Caco-2 (cell line): Measurements from ENCODE around the gene AGBL2. TPM values are rescaled to one million over a fixed set of nuclear protein-coding genes. Genes with fewer than 3 reads are reported as not detected.
"Not testable (repeated sequence)": the region's sequence is repeated elsewhere in the genome, so short reads cannot be mapped to it uniquely, and the experiment has no call there.

Experiments
- BruUV-seq: library from RNA; stranded (reverse); fragments of 400-500 nt; replicated peaks from 2 replicates; lab custom pipeline; 2021; lab: Mats Ljungman, UMichigan
- CTCF ChIA-PET: fragments of 300-600 bp; sonication (Branson Sonifier 250); formaldehyde crosslinking; loops from one replicate; lab custom pipeline; 2022; ENCODE audit warnings: antibody characterized with exemption; lab: Charles Lee
- POLR2A ChIA-PET: fragments of 300-600 bp; sonication (Branson Sonifier 250); formaldehyde crosslinking; loops from one replicate; lab custom pipeline; 2022; ENCODE audit warnings: antibody characterized with exemption; lab: Charles Lee
- DNase-seq, 2 experiments: peaks; one replicate each; pipeline versions ENCODE4 v3.0.0 to v3.0.0-alpha.2; 2020 to 2022
- H3K27me3 ChIP-seq: replicated peaks from 2 replicates; pipeline ENCODE4 v1.6.0; 2011; ENCODE audit warnings: low read length; ENCODE audit not compliant: control insufficient read depth, insufficient read depth
- H3K36me3 ChIP-seq: 2 replicates; pipeline ENCODE4 v1.5.1; 2011; ENCODE audit warnings: low read length; ENCODE audit not compliant: control insufficient read depth, insufficient read depth
- H3K4me1 ChIP-seq: fragments of 250-450 bp; sonication (Bioruptor Pico); 2 replicates; pipeline ENCODE4 v1.5.1; 2020; ENCODE audit warnings: mild to moderate bottlenecking
- H3K4me3 ChIP-seq: 2 replicates; pipeline ENCODE4 v1.5.1; 2011; ENCODE audit warnings: low read depth, mild to moderate bottlenecking, control low read depth, low read length
- H3K9me3 ChIP-seq: fragments of 250-450 bp; sonication (Bioruptor Pico); 2 replicates; pipeline ENCODE4 v1.5.1; 2020; ENCODE audit warnings: mild to moderate bottlenecking, moderate library complexity
- H3K27ac Mint-ChIP-seq: one replicate; pipeline ENCODE4 v1.8.0; 2022; ENCODE audit warnings: mixed read lengths; ENCODE audit not compliant: unreplicated experiment
- H3K27me3 Mint-ChIP-seq: one replicate; pipeline ENCODE4 v1.8.0; 2022; ENCODE audit warnings: mixed read lengths; ENCODE audit not compliant: insufficient read depth, unreplicated experiment
- H3K36me3 Mint-ChIP-seq: one replicate; pipeline ENCODE4 v1.8.0; 2022; ENCODE audit warnings: mild to moderate bottlenecking, mixed read lengths; ENCODE audit not compliant: insufficient read depth, unreplicated experiment
- H3K4me1 Mint-ChIP-seq: one replicate; pipeline ENCODE4 v1.8.0; 2022; ENCODE audit warnings: low read depth, mixed read lengths; ENCODE audit not compliant: unreplicated experiment
- H3K4me3 Mint-ChIP-seq: one replicate; pipeline ENCODE4 v1.8.0; 2022; ENCODE audit warnings: mild to moderate bottlenecking, moderate library complexity, mixed read lengths; ENCODE audit not compliant: unreplicated experiment
- H3K9me3 Mint-ChIP-seq: one replicate; pipeline ENCODE4 v1.8.0; 2022; ENCODE audit warnings: mixed read lengths; ENCODE audit not compliant: unreplicated experiment
- intact Hi-C: fragments of 100-400 bp; cut with micrococcal nuclease; formaldehyde crosslinking; loops from one replicate; pipeline ENCODE4 v1.10.0; 2022; ENCODE audit not compliant: unreplicated experiment
- total RNA-seq: library from RNA; stranded (reverse); gene quantifications from 2 replicates; pipeline ENCODE4 v1.2.3, GENCODE V29; 2022
- TF ChIP-seq, protein P1 (sequence below), 2 experiments: fragments of 200-600 bp in 1 of 2; IDR thresholded peaks; 1 replicate in 1 of 2; 2 replicates in 1 of 2; pipeline versions ENCODE4 v1.5.1 to v1.8.0; 2011 to 2022; ENCODE audit warnings: antibody characterized with exemption in 1 of 2, control low read depth in 1 of 2, inconsistent platforms in 1 of 2, low read depth in 1 of 2, low read length in 1 of 2, mild to moderate bottlenecking in 1 of 2, moderate library complexity in 1 of 2; ENCODE audit not compliant: insufficient read depth in 1 of 2, severe bottlenecking in 1 of 2, unreplicated experiment in 1 of 2

The AGBL2 gene
- total RNA-seq, 1 experiment from 2014 or later = 2.9 TPM

DNA sequence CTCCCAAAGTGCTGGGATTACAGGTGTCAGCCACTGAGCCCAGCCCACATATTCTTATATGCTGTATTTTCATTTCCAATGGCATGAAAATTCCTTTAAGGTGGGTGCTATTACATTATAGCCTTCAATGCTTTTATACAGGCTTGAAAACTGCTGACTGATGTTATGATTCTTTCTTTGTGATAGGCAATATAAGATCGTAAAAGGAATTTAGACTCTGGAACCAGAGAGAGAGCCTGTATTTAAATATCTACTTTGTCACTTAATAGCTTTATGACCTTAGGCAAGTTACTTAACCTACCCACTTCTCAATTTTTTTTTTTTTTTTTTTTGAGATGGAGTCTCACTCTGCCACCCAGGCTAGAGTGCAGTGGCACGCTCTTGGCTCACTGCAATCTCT, 26.2 kb downstream of the AGBL2 start:
- Histone ChIP-seq H3K4me1 (peaks cover 4% of the 10 kb centered on the region; the same call in 1 of the 2 replicates), H3K27me3 (no peaks in the 10 kb centered on the region), H3K9me3 (no peaks in the 10 kb centered on the region), H3K4me3 (no peak overlapping the region), H3K36me3 (no peaks in the 10 kb centered on the region)
- TF ChIP-seq, protein P1, sequence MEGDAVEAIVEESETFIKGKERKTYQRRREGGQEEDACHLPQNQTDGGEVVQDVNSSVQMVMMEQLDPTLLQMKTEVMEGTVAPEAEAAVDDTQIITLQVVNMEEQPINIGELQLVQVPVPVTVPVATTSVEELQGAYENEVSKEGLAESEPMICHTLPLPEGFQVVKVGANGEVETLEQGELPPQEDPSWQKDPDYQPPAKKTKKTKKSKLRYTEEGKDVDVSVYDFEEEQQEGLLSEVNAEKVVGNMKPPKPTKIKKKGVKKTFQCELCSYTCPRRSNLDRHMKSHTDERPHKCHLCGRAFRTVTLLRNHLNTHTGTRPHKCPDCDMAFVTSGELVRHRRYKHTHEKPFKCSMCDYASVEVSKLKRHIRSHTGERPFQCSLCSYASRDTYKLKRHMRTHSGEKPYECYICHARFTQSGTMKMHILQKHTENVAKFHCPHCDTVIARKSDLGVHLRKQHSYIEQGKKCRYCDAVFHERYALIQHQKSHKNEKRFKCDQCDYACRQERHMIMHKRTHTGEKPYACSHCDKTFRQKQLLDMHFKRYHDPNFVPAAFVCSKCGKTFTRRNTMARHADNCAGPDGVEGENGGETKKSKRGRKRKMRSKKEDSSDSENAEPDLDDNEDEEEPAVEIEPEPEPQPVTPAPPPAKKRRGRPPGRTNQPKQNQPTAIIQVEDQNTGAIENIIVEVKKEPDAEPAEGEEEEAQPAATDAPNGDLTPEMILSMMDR (IDR thresholded peaks at IDR 0.05; ENCODE audit: insufficient read depth in 1 of 2, low read depth in 1 of 2, low read length in 1 of 2, severe bottlenecking in 1 of 2, unreplicated experiment in 1 of 2) = no peak
- CTCF ChIA-PET = no interaction called here
- Mint-ChIP-seq H3K36me3 (no peaks in the 10 kb centered on the region), H3K4me1 (no peaks in the 10 kb centered on the region), H3K4me3 (no peak overlapping the region), H3K9me3 (peaks cover 9% of the 10 kb centered on the region), H3K27ac (no peak overlapping the region), H3K27me3 (no peaks in the 10 kb centered on the region)
- DNase-seq = no peak
- no TSS peak for BruUV-seq
- intact Hi-C loops = no loop called here
- POLR2A ChIA-PET = interaction anchor here (0.5 to 0.6 kb wide), 2 partner anchors 131 to 317 kb away, joined by 3 read pairs; no protein-coding TSS in a partner anchor

DNA sequence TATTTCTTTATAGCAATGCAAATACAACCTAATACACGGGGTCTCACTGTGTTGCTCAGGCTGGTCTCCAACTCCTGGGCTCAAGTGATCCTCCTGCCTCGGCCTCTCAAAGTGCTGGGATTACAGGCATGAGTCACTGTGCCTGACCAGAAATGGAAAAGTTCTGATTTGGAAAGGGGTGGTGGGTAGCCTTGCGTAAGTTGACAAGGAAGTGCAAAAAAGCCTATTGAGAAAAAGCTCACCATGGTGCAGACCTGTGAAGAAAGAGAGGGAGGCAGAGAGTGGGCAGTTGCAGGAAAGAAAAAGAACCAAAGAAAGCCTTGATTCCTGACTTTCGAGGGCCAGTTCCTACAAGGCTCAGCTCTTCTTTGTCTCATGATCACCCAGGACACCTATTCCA, 27.1 kb downstream of the AGBL2 start:
- TF ChIP-seq, protein P1 (IDR thresholded peaks at IDR 0.05; ENCODE audit: insufficient read depth in 1 of 2, low read depth in 1 of 2, low read length in 1 of 2, severe bottlenecking in 1 of 2, unreplicated experiment in 1 of 2) = no peak
- Mint-ChIP-seq H3K27ac (no peak overlapping the region), H3K9me3 (peaks cover 9% of the 10 kb centered on the region), H3K27me3 (no peaks in the 10 kb centered on the region), H3K4me3 (no peak overlapping the region), H3K4me1 (no peaks in the 10 kb centered on the region), H3K36me3 (no peaks in the 10 kb centered on the region)
- intact Hi-C loops = no loop called here
- POLR2A ChIA-PET = no interaction called here
- Histone ChIP-seq H3K27me3 (no peaks in the 10 kb centered on the region), H3K36me3 (no peaks in the 10 kb centered on the region), H3K9me3 (no peaks in the 10 kb centered on the region), H3K4me1 (peaks cover 4% of the 10 kb centered on the region; the same call in 1 of the 2 replicates), H3K4me3 (no peak overlapping the region)
- no TSS peak for BruUV-seq
- no peak for DNase-seq
- CTCF ChIA-PET = no interaction called here

DNA sequence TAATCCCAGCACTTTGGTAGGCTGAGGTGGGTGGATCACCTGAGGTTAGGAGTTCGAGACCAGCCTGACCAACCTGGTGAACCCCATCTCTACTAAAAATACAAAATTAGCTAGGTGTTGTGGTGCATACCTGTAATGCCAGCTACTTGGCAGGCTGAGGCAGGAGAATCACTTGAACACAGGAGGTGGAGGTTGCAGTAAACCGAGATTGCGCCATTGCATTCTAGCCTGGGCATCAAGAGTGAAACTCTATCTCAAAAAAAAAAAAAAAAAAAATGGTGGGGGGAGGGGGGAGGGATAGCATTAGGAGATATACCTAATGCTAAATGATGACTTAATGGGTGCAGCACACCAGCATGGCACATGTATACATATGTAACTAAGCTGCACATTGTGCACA, 28.5 kb downstream of the AGBL2 start:
- not testable (repeated sequence) for BruUV-seq, H3K36me3 Mint-ChIP-seq, H3K4me3 Mint-ChIP-seq

DNA sequence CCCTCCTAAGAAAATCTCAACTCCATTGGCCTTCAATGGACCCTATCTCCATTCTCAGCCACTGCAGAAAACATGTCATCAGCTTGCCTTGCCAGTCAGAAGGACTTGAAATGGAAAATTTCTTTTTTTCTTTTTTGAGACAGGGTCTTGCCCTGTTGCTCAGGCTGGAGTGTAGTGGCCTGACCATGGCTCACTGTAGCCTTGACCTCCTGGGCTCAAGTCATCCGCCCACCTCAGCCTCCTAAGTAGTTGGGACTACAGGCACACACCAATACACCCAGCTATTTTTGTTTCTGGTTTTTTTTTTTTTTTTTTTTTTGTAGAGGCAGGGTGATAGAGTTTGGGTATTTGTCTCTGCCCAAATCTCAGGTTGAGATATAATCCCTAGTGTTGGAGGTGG, 29.0 kb downstream of the AGBL2 start:
- H3K9me3 Mint-ChIP-seq = peaks cover 9% of the 10 kb centered on the region
- peaks cover 10% of the 10 kb centered on the region for H3K4me1 ChIP-seq
- H3K4me1 Mint-ChIP-seq = peaks cover 10% of the 10 kb centered on the region
- no peaks in the 10 kb centered on the region for H3K27me3 ChIP-seq
- no peaks in the 10 kb centered on the region for H3K27me3 Mint-ChIP-seq
- H3K36me3 ChIP-seq = no peaks in the 10 kb centered on the region
- H3K36me3 Mint-ChIP-seq = no peaks in the 10 kb centered on the region
- no peak overlapping the region for H3K27ac Mint-ChIP-seq
- intact Hi-C loops = no loop called here
- H3K4me3 Mint-ChIP-seq = no peak overlapping the region
- ChIA-PET POLR2A (no interaction called here), CTCF (no interaction called here)
- TF ChIP-seq, protein P1 (IDR thresholded peaks at IDR 0.05; ENCODE audit: insufficient read depth in 1 of 2, low read depth in 1 of 2, low read length in 1 of 2, severe bottlenecking in 1 of 2, unreplicated experiment in 1 of 2) = no peak
- no peaks in the 10 kb centered on the region for H3K9me3 ChIP-seq
- DNase-seq = no peak
- no TSS peak for BruUV-seq
- H3K4me3 ChIP-seq = no peak overlapping the region

More for the DNA sequence above, 28.5 kb downstream of the AGBL2 start:
- H3K27me3 ChIP-seq, POLR2A ChIA-PET, H3K9me3 Mint-ChIP-seq, H3K9me3 ChIP-seq, H3K4me3 ChIP-seq, H3K27ac Mint-ChIP-seq, intact Hi-C loops, H3K4me1 Mint-ChIP-seq, H3K27me3 Mint-ChIP-seq, CTCF ChIA-PET, H3K36me3 ChIP-seq, DNase-seq: not testable (repeated sequence)
- peaks cover 10% of the 10 kb centered on the region for H3K4me1 ChIP-seq
